ENCODE data around the gene CFAP57.

The CFAP57 gene

GRCh38 chr1:43225168-43225567, 53.0 kb downstream of the CFAP57 start:
- DNase-seq, result no peak

- peak in 49 of 51 donors; percentile 9 to 86 (median 64) for DNase-seq
Observed at GRCh38 chr1:43227143-43227764, 55.1 kb downstream of the CFAP57 start.

GRCh38 chr1:43229826-43230780, 58.0 kb downstream of the CFAP57 start:
- DNase-seq, result no peak

GRCh38 chr1:43232074-43232473, 59.9 kb downstream of the CFAP57 start:
- no peak for DNase-seq

GRCh38 chr1:43232482-43232881, 60.4 kb downstream of the CFAP57 start:
- DNase-seq, result peak in 1 of 51 donors; percentile 8

- DNase-seq, result no peak
Observed at GRCh38 chr1:43233631-43234030, 61.5 kb downstream of the CFAP57 start.

GRCh38 chr1:43234267-43234666, 62.1 kb downstream of the CFAP57 start:
- DNase-seq, result no peak

- DNase-seq, result no peak
Observed at GRCh38 chr1:43235040-43235439, 62.9 kb downstream of the CFAP57 start.

- no peak for DNase-seq
Observed at GRCh38 chr1:43235451-43236121, 63.5 kb downstream of the CFAP57 start.

GRCh38 chr1:43237121-43237520, 65.0 kb downstream of the CFAP57 start:
- no peak for DNase-seq

- peak in 42 of 51 donors; percentile 4 to 82 (median 46) for DNase-seq
Observed at GRCh38 chr1:43238085-43238484, 66.0 kb downstream of the CFAP57 start.

GRCh38 chr1:43238991-43239469, 66.9 kb downstream of the CFAP57 start:
- DNase-seq, result no peak

- no peak for DNase-seq
Observed at GRCh38 chr1:43239484-43239883, 67.4 kb downstream of the CFAP57 start.

GRCh38 chr1:43241413-43241836, 69.3 kb downstream of the CFAP57 start:
- no peak for DNase-seq

GRCh38 chr1:43243299-43243698, 71.2 kb downstream of the CFAP57 start:
- no peak for DNase-seq

- DNase-seq, result no peak
Observed at GRCh38 chr1:43246466-43247213, 74.5 kb downstream of the CFAP57 start.

GRCh38 chr1:43247256-43247921, 75.3 kb downstream of the CFAP57 start:
- no peak for DNase-seq

GRCh38 chr1:43250351-43250761, 78.2 kb downstream of the CFAP57 start:
- no peak for DNase-seq

- no peak for DNase-seq
Observed at GRCh38 chr1:43251024-43251423, 78.9 kb downstream of the CFAP57 start.

GRCh38 chr1:43252225-43252624, 80.1 kb downstream of the CFAP57 start:
- DNase-seq, result no peak

- DNase-seq, result no peak
Observed at GRCh38 chr1:43253173-43253572, 81.0 kb downstream of the CFAP57 start.

Measured in hypothalamus (tissue), 51 donors.